ENCODE measurements around the gene GRXCR2.

Gene GRXCR2

GRCh38 chr5:145835848-145836239, 37.0 kb downstream of the GRXCR2 start:
- Histone ChIP-seq H3K9me3 (no peaks in the 10 kb centered on the region), H3K27me3 (no peaks in the 10 kb centered on the region), H3K4me1 (no peaks in the 10 kb centered on the region), H3K4me3 (ENCODE audit: low read depth, low read length) (peak overlapping the region; percentile 67), H3K36me3 (no peaks in the 10 kb centered on the region)
- no peak for DNase-seq
- TF ChIP-seq CTCF (IDR thresholded peaks at IDR 0.05; ENCODE audit: low read depth, low read length): no peak

GRCh38 chr5:145834917-145835847, 37.6 kb downstream of the GRXCR2 start, which contains the start of gene PRELID2:
Gene PRELID2 (minus strand): TSS chr5:145835342. CDS start chr5:145835251, 91 bp downstream.
- Histone ChIP-seq H3K9me3 (no peaks in the 10 kb centered on the region), H3K4me3 (ENCODE audit: low read depth, low read length) (peak within 1 kb of the TSS; percentile 67), H3K27me3 (no peaks in the 10 kb centered on the region), H3K36me3 (no peaks in the 10 kb centered on the region), H3K4me1 (no peaks in the 10 kb centered on the region)
- TF ChIP-seq CTCF (IDR thresholded peaks at IDR 0.05; ENCODE audit: low read depth, low read length): no peak
- peak; percentile 94 for DNase-seq

GRCh38 chr5:145834554-145834916, 38.3 kb downstream of the GRXCR2 start:
- no peak for TF ChIP-seq CTCF (IDR thresholded peaks at IDR 0.05; ENCODE audit: low read depth, low read length)
- no peaks in the 10 kb centered on the region for H3K4me1 ChIP-seq
- no peak for DNase-seq
- H3K36me3 ChIP-seq: no peaks in the 10 kb centered on the region
- H3K4me3 ChIP-seq (ENCODE audit: low read depth, low read length): peak overlapping the region; percentile 67
- H3K27me3 ChIP-seq: no peaks in the 10 kb centered on the region
- H3K9me3 ChIP-seq: no peaks in the 10 kb centered on the region

GRCh38 chr5:145833631-145834200, 39.1 kb downstream of the GRXCR2 start:
- no peak overlapping the region for H3K4me3 ChIP-seq (ENCODE audit: low read depth, low read length)
- no peak for DNase-seq
- no peaks in the 10 kb centered on the region for H3K4me1 ChIP-seq
- no peaks in the 10 kb centered on the region for H3K36me3 ChIP-seq
- H3K9me3 ChIP-seq: no peaks in the 10 kb centered on the region
- TF ChIP-seq CTCF (IDR thresholded peaks at IDR 0.05; ENCODE audit: low read depth, low read length): no peak
- H3K27me3 ChIP-seq: no peaks in the 10 kb centered on the region

- H3K4me3 ChIP-seq (ENCODE audit: low read depth, low read length): no peak overlapping the region
- H3K9me3 ChIP-seq: no peaks in the 10 kb centered on the region
- no peaks in the 10 kb centered on the region for H3K36me3 ChIP-seq
- no peaks in the 10 kb centered on the region for H3K27me3 ChIP-seq
- TF ChIP-seq CTCF (IDR thresholded peaks at IDR 0.05; ENCODE audit: low read depth, low read length): no peak
- no peak for DNase-seq
- no peaks in the 10 kb centered on the region for H3K4me1 ChIP-seq
Measured at GRCh38 chr5:145830594-145830993, 42.2 kb downstream of the GRXCR2 start.
